ENCODE measurements around the gene CCDC144A. TPM values are rescaled to one million over a fixed set of nuclear protein-coding genes. Genes with fewer than 3 reads are reported as not detected.
"Not testable (repeated sequence)": the region's sequence is repeated elsewhere in the genome, so short reads cannot be mapped to it uniquely, and the experiment has no call there.

The CCDC144A gene
- total RNA-seq, 1 experiment from 2014 or later = 1.9 TPM

- H3K14ac ChIP-seq (ENCODE audit: insufficient read depth, low read length); H3K27ac Mint-ChIP-seq; H4K5ac ChIP-seq (ENCODE audit: insufficient read length, low read depth, low read length); H3K23me2 ChIP-seq (ENCODE audit: insufficient read length, low read depth, low read length, poor library complexity, severe bottlenecking); H2BK5ac ChIP-seq (ENCODE audit: insufficient read length, low read length); H3K56ac ChIP-seq (ENCODE audit: insufficient read length, low read depth, low read length); H3T11ph ChIP-seq (ENCODE audit: low read length); H3K4me3 Mint-ChIP-seq; H3K9ac ChIP-seq (ENCODE audit: extremely low read depth, insufficient read length, low read length); H3K4me1 Mint-ChIP-seq; H3K4me2 ChIP-seq (ENCODE audit: insufficient read depth, insufficient read length, low read length); H2BK20ac ChIP-seq (ENCODE audit: low read depth, low read length, poor library complexity, severe bottlenecking); H4K91ac ChIP-seq (ENCODE audit: insufficient read length, low read depth, low read length); H3K9me3 Mint-ChIP-seq; H3K23ac ChIP-seq (ENCODE audit: insufficient read length, low read depth, low read length); H2BK120ac ChIP-seq (ENCODE audit: low read depth, low read length, poor library complexity, severe bottlenecking); H3K27ac ChIP-seq (ENCODE audit: insufficient read length, low read depth, low read length); H3K4ac ChIP-seq (ENCODE audit: low read depth, low read length); H2BK15ac ChIP-seq (ENCODE audit: low read depth, low read length); H4K8ac ChIP-seq (replicated peaks; ENCODE audit: insufficient read length, low read depth, low read length); H4K20me1 ChIP-seq (ENCODE audit: control insufficient read depth, insufficient read depth, insufficient read length); H3K9me3 ChIP-seq (ENCODE audit: control insufficient read depth, low read depth, low read length); H3K27me3 Mint-ChIP-seq (ENCODE audit: low read depth); H3K27me3 ChIP-seq (ENCODE audit: insufficient read depth, low read length); H3K36me3 Mint-ChIP-seq (ENCODE audit: insufficient read depth in 1 of 3, low read depth in 3 of 3); H2AFZ ChIP-seq (ENCODE audit: low read length); H2BK12ac ChIP-seq (ENCODE audit: insufficient read length, low read depth, low read length); H3K79me2 ChIP-seq (ENCODE audit: insufficient read depth, low read length); H3K18ac ChIP-seq (ENCODE audit: insufficient read length, low read depth, low read length); H2AK5ac ChIP-seq (ENCODE audit: insufficient read length, low read length); H3K79me1 ChIP-seq (ENCODE audit: insufficient read depth, low read depth, low read length, poor library complexity, severe bottlenecking); H3K4me1 ChIP-seq (ENCODE audit: insufficient read depth, low read length): not testable (repeated sequence)
- TF ChIP-seq, protein P1, sequence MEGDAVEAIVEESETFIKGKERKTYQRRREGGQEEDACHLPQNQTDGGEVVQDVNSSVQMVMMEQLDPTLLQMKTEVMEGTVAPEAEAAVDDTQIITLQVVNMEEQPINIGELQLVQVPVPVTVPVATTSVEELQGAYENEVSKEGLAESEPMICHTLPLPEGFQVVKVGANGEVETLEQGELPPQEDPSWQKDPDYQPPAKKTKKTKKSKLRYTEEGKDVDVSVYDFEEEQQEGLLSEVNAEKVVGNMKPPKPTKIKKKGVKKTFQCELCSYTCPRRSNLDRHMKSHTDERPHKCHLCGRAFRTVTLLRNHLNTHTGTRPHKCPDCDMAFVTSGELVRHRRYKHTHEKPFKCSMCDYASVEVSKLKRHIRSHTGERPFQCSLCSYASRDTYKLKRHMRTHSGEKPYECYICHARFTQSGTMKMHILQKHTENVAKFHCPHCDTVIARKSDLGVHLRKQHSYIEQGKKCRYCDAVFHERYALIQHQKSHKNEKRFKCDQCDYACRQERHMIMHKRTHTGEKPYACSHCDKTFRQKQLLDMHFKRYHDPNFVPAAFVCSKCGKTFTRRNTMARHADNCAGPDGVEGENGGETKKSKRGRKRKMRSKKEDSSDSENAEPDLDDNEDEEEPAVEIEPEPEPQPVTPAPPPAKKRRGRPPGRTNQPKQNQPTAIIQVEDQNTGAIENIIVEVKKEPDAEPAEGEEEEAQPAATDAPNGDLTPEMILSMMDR (conservative IDR thresholded peaks at IDR 0.05) = peak; percentile 27; the same call in 2 of the 3 replicates
- WGBS (ENCODE audit: extremely low coverage, insufficient read length, low lambda C conversion rate) = no CpG with 5 or more reads among the region's 9 CpGs
- DNase-seq = peak; percentile 33
These were observed 100.4 kb downstream of the CCDC144A start for GRCh38 chr17:16790313-16790871.

DNA sequence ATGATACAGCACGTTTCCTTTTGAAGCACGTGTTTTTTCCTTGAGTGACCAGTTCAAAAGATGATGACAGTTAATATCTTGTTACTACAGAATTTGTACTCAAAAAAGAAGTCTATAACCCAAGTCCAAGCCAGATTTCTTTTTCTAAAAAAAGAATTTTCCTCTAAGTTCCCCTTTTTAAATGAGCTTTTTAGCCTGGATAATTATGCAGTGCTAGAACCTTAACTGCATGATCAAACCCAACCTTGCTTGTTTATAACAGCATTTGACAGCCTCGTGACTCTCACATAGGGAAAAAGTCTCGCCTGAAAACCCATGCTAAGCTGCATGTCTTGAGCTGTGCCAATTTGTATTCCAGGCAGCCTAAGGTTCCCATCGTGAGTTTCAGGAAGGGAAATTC, 104.2 kb downstream of the CCDC144A start:
- not testable (repeated sequence) for H2AK5ac ChIP-seq (ENCODE audit: insufficient read length, low read length); H4K5ac ChIP-seq (ENCODE audit: insufficient read length, low read depth, low read length); H3K27me3 ChIP-seq (ENCODE audit: insufficient read depth, low read length); H3K14ac ChIP-seq (ENCODE audit: insufficient read depth, low read length); H3K9me3 ChIP-seq (ENCODE audit: control insufficient read depth, low read depth, low read length); H3K27ac ChIP-seq (ENCODE audit: insufficient read length, low read depth, low read length); H3K4me1 Mint-ChIP-seq; H3K79me1 ChIP-seq (ENCODE audit: insufficient read depth, low read depth, low read length, poor library complexity, severe bottlenecking); H2AFZ ChIP-seq (ENCODE audit: low read length); H2BK120ac ChIP-seq (ENCODE audit: low read depth, low read length, poor library complexity, severe bottlenecking); H3K9ac ChIP-seq (ENCODE audit: extremely low read depth, insufficient read length, low read length); H4K91ac ChIP-seq (ENCODE audit: insufficient read length, low read depth, low read length); H3K4me1 ChIP-seq (ENCODE audit: insufficient read depth, low read length); H4K8ac ChIP-seq (replicated peaks; ENCODE audit: insufficient read length, low read depth, low read length); H4K20me1 ChIP-seq (ENCODE audit: control insufficient read depth, insufficient read depth, insufficient read length); H3K27ac Mint-ChIP-seq; H3K18ac ChIP-seq (ENCODE audit: insufficient read length, low read depth, low read length); H2BK20ac ChIP-seq (ENCODE audit: low read depth, low read length, poor library complexity, severe bottlenecking); H3K56ac ChIP-seq (ENCODE audit: insufficient read length, low read depth, low read length); H3K23ac ChIP-seq (ENCODE audit: insufficient read length, low read depth, low read length); H3K27me3 Mint-ChIP-seq (ENCODE audit: low read depth); H3K36me3 Mint-ChIP-seq (ENCODE audit: insufficient read depth in 1 of 3, low read depth in 3 of 3); H3K23me2 ChIP-seq (ENCODE audit: insufficient read length, low read depth, low read length, poor library complexity, severe bottlenecking); H3K79me2 ChIP-seq (ENCODE audit: insufficient read depth, low read length); H2BK12ac ChIP-seq (ENCODE audit: insufficient read length, low read depth, low read length); H2BK15ac ChIP-seq (ENCODE audit: low read depth, low read length); H2BK5ac ChIP-seq (ENCODE audit: insufficient read length, low read length); H3K4ac ChIP-seq (ENCODE audit: low read depth, low read length); H3T11ph ChIP-seq (ENCODE audit: low read length); H3K9me3 Mint-ChIP-seq; H3K4me3 Mint-ChIP-seq; H3K4me2 ChIP-seq (ENCODE audit: insufficient read depth, insufficient read length, low read length); DNase-seq
- no CpG with 5 or more reads among the region's 5 CpGs for WGBS (ENCODE audit: extremely low coverage, insufficient read length, low lambda C conversion rate)

All from H9 (cell line).